GM13977 (cell line): ENCODE results near the gene FCGR1A.
"Not testable (repeated sequence)": the region's sequence is repeated elsewhere in the genome, so short reads cannot be mapped to it uniquely, and the experiment has no call there.

Source experiments
- DNase-seq: peaks from one replicate; pipeline ENCODE4 v3.0.0; 2012; ENCODE audit warnings: low spot score
- CTCF ChIP-seq: IDR thresholded peaks from 2 replicates; pipeline ENCODE4 v1.5.1; 2012; ENCODE audit warnings: mild to moderate bottlenecking, control low read depth; ENCODE audit not compliant: insufficient read depth; ENCODE audit errors: extremely low read depth, missing control alignments
- in situ Hi-C: fragments of 300-500 bp; cut with MboI; formaldehyde crosslinking; loops from one replicate; pipeline ENCODE4 v1.12.0; 2022; ENCODE audit warnings: low sequenced_read_pairs, low pct_unique_long_range_greater_than_20kb, mixed read lengths, inconsistent platforms; ENCODE audit not compliant: unreplicated experiment

Gene FCGR1A

GRCh38 chr1:149770661-149771060 is 11.8 kb upstream of the FCGR1A start:
- DNase-seq, in situ Hi-C loops: not testable (repeated sequence)

GRCh38 chr1:149771653-149772425 is 10.7 kb upstream of the FCGR1A start:
- DNase-seq, in situ Hi-C loops: not testable (repeated sequence)

GRCh38 chr1:149775510-149776147 is 6.9 kb upstream of the FCGR1A start:
- DNase-seq, in situ Hi-C loops: not testable (repeated sequence)

GRCh38 chr1:149777084-149777483 is 5.4 kb upstream of the FCGR1A start:
- in situ Hi-C loops: not testable (repeated sequence)

GRCh38 chr1:149778313-149778712 is 4.2 kb upstream of the FCGR1A start:
- in situ Hi-C loops: not testable (repeated sequence)

More at GRCh38 chr1:149777084-149777483, 5.4 kb upstream of the FCGR1A start:
- not testable (repeated sequence) for DNase-seq

GRCh38 chr1:149781413-149781984 is 995 bp upstream of the FCGR1A start:
- in situ Hi-C loops, DNase-seq: not testable (repeated sequence)

More at GRCh38 chr1:149778313-149778712, 4.2 kb upstream of the FCGR1A start:
- DNase-seq: not testable (repeated sequence)

- DNase-seq, in situ Hi-C loops: not testable (repeated sequence)
Observed at GRCh38 chr1:149783289-149783688, 795 bp downstream of the FCGR1A start.

- in situ Hi-C loops, DNase-seq: not testable (repeated sequence)
Observed at GRCh38 chr1:149783868-149784267, 1.4 kb downstream of the FCGR1A start.

GRCh38 chr1:149787688-149788451 is 5.4 kb downstream of the FCGR1A start:
- in situ Hi-C loops, DNase-seq: not testable (repeated sequence)

GRCh38 chr1:149792502-149792901 is 10.0 kb downstream of the FCGR1A start:
- in situ Hi-C loops: not testable (repeated sequence)
- TF ChIP-seq CTCF: peak; percentile 54
- peak; percentile 57 for DNase-seq

GRCh38 chr1:149792912-149793515 is 10.5 kb downstream of the FCGR1A start:
- peak; percentile 75 for DNase-seq
- in situ Hi-C loops: not testable (repeated sequence)
- peak; percentile 78 for TF ChIP-seq CTCF

- DNase-seq, in situ Hi-C loops: not testable (repeated sequence)
Observed at GRCh38 chr1:149793885-149794284, 11.4 kb downstream of the FCGR1A start.

GRCh38 chr1:149801628-149802027 is 19.1 kb downstream of the FCGR1A start:
- DNase-seq, in situ Hi-C loops: not testable (repeated sequence)

GRCh38 chr1:149804417-149805080 is 22.1 kb downstream of the FCGR1A start:
- in situ Hi-C loops: not testable (repeated sequence)

More at GRCh38 chr1:149804417-149805080, 22.1 kb downstream of the FCGR1A start:
- not testable (repeated sequence) for DNase-seq
